G401 (cell line): ENCODE measurements around the gene XDH. TPM values are rescaled to one million over a fixed set of nuclear protein-coding genes. Genes with fewer than 3 reads are reported as not detected.

Experiments
- DNase-seq: peaks from one replicate; pipeline ENCODE4 v3.0.0-alpha.2; 2015; ENCODE audit warnings: low spot score
- in situ Hi-C: cut with HindIII; loops from 2 replicates; pipeline ENCODE4 v1.10.0; 2016; ENCODE audit warnings: low sequenced_read_pairs, mixed read lengths
- total RNA-seq: library from RNA; depleted of rRNA; stranded (reverse); fragments of >200 nt; shearing (Covaris generic); gene quantifications from 2 replicates; pipeline ENCODE4 v1.2.3, GENCODE V29; 2014

Gene XDH
- total RNA-seq, 1 experiment from 2014 or later = not detected

DNA sequence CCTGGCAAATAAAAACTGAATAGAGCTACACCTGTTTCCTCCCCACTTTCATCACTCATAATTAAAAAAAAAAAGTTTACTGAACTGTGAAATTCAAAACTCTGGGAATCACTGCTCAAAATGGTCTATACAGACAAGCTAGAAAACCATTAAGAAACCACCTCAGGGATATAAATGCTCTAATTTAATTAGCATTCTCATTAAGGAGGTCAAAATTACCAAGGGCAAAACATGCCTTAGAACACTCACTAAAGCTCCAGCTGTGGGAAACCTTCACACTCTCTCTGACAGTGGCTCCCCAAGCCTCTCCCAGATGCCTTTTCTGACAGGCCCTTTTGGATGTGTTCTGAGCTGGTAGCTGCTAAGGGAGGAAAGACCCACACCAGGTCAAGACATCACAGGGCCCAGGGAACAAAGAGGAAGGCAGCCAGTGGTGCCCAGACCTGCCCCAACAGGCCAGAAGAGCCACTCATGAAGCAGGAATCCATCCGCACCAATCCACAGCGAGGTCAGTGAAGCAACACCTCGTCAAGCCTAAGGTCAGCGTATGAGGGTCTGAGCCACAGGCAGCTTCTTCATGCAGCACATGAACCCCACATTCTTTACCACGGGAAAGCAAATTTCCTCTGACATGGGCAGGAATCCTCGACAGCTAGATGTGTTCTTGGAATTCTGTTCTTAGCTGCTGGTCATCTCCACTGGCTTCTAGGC is 35.6 kb downstream of the XDH start:
- in situ Hi-C loops = no loop called here
- no peak for DNase-seq

DNA sequence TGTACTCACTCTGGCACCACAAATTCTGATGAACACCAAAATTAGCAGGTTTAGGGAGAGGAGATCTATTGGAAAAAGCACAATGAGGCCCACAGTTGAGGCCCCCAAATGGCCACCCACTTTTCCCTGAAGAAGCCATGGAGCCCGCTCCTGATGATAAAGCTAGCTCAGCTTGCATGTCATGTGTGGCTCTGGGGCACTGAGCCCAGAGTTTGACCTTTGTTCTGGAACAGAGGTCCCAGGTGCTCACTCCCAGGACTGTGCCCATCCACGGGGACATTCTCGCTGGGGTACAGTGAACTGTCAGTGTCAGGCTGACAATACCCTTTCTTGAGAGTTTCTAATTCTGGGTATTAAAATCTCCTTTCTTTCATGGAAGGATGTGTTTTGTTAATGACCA is 36.2 kb downstream of the XDH start:
- in situ Hi-C loops = no loop called here
- no peak for DNase-seq

DNA sequence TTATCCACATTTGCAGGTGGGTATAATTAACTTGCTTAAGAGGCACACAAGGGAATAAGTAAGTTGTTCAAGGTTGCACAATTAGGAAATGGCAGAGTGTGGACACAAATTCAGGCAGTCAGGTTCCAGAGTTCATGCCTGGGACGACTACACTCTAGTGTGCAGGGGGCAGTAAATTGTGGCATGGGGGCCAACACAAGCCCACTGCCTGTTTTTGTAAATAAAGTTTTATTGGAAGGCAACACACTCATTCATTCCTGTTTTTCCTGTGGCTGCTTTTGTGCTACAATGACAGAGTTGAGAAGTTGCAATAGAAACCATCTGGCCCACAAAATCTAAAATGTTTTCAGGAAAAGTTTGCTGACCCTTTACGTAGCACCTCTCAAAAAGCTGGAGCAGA is 41.4 kb downstream of the XDH start:
- in situ Hi-C loops = no loop called here
- no peak for DNase-seq

DNA sequence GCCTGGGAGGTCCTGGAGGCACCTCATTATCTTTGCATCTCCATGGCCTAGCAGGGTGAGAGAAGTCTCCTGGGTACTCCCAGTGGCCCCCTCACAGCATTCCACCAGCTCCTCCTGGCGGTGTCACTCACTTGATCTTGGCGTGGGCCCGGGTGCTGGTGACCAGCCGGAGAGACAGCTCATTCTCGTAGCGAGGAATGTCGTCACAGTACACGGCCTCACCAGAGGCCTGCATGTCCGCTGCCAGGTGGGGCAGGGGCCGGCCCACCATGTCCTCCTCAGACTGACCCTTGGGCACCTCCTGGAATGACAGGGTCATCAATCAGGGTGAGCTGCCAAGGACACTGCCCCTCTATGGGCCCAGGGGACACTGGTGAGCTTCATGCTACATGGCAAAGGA is 42.4 kb downstream of the XDH start:
- in situ Hi-C loops = no loop called here

DNA sequence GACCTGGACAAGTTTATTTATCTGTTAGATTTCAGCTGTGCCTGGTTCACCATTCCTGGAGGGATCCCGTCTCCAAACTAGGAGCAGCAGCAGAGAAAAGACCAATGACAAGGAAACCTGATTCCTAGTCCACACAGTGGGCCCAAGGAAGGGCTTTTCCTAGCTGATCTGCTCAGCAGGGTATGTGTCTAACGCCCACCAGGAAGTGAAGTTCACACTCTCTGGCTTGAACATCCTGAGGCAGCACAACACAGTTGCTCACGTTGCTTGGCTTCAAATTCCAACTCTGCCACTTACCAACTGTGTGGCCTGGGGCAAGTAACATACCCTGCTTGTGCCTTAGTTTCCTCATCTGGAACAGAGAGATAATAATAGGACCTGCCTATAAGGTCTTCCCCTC is 42.9 kb downstream of the XDH start:
- DNase-seq = no peak
- in situ Hi-C loops = no loop called here

More for the DNA sequence above, 42.4 kb downstream of the XDH start:
- DNase-seq = no peak

DNA sequence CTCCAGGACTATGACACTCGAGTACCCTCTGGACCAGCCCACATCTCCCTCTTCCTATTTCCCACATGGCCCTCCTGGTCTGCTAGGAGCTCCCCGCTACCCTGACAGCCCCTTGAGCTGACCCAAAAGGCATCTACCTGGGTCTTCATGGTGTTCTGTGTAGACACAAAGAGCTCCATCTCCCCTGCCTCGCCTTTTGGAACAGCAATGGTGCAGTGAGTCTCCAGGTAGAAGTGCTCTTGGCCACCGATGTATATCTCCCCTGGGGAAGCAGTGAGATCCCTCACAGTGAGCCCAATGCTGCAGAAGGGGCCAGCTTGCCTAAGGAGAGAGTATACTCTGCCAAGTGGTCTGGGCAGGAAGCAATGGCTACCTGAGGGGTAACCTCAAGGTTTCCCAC is 47.8 kb downstream of the XDH start:
- in situ Hi-C loops = no loop called here
- DNase-seq = no peak

DNA sequence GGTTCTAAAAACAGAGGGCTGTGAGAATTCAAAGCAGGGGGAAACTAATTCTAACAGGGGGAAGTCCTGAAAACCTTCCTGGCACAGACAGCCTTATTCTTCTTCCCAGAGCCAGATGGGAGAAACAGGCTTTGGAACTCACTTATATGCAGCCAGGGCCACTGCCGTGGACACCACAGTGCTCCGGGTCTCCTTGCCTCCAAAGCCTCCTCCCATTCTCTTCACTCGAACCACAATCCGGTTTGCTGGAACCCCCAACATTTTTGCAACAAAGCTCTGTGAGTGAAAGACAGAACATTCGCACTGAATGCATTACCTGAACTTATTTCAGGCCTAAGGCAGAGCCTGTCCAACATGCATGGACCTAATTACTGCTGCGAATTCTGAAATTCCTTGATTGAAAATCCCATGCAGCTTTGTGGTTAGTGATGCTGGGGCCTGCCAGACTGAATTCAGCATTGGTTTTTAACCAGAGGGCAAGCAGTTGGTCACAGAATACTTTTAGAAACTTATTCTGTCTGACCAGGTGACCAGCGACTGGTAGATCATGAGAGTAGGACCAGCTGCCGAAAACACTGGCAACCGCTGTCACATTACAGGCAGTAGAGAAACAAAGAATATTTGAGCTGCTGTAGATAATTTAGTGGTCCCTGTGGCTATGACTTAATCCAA is 48.6 kb downstream of the XDH start:
- no peak for DNase-seq
- in situ Hi-C loops = no loop called here

DNA sequence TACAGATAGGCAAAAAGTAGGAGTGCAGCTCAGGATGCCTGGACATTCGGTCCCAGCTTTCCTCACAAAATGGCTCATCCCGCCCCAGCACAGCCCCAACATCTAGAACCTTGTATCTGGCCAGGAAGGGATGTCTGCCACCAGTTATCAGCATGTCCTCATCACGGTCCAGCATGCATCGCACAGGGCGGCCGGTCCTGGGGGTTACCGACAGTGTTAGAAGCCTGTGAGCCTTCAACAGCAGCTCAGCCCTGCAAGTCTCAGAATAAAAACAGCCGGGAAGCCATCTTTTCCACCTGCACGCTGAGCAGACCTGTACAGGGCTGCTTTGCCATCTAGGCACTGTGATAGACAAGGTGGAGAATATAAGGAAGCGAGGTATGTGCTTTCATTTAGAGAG is 49.2 kb downstream of the XDH start:
- DNase-seq = no peak
- in situ Hi-C loops = no loop called here

DNA sequence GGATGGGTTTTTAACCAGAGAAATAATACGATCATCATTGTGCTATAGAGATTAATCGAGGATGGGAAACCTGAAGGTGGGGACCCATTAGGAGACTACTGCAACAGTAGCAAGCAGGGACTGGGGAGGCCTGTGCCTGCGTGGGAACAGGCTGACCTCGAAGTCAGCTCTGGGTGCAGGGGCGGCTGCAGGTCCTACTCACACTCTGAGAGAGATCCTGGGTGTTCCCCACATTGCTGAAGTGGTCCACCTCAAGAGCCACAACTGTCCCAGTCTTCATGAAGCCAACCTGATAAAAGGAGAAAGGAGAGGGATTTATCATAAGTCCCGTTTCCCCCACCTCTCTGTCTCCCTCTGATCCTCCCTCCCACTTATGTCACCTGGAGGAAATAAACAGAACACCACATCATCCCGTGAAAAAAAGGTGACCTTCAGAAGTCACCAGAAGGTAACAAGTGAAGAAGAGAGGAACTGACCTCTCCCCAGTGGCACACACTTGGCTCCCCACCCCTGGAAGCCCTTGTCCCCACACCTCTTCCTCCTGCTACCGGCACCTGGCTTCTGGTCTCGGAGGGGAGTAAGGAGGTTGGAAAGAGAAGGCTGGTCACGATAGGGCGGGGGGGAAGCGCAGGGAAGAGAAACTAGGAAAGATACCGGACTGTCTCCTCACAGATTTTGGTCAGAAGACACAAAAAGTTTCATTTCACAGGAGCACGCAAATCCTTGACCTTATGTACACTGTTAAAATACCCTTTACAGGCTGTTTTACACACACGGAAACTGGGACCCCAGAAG is 50.4 kb downstream of the XDH start:
- DNase-seq = no peak
- in situ Hi-C loops = no loop called here

DNA sequence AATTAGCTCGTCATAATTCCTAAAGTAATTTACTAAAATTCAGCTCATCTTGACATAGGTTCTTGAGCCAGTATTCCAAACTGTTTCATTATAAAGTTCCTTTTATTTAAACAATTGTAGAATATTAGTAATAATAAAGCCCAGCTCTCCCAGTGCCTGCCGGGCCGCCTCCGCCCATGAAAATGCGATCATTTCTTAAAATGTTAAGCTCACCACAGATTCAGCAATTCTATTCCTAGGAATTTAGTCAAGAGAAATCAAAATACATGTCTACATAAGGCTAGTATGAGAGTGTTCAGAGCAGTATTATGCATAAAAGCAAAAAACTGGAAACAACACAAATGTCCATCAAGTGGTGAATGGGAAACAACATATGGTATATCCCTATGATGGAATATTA is 52.0 kb downstream of the XDH start:
- DNase-seq = no peak
- in situ Hi-C loops = no loop called here

DNA sequence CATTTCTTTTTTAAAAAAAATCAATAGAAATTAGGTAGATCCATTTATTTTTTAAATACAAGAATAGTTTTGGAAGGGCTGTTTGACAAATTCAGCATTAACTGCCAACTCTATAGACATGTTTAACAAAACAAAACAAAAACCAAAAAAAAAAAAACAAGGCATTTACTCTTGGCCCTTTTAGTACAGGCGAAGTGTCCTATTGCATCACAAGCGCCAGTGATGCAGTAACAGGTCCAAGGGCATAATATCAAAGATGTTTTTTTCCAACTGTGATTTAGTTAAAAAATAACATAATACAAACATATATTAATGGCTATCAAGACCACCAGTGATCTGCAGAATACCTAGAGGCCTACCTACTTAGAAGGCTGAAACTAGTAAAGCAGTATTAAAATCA is 55.3 kb downstream of the XDH start:
- no peak for DNase-seq
- in situ Hi-C loops = no loop called here

DNA sequence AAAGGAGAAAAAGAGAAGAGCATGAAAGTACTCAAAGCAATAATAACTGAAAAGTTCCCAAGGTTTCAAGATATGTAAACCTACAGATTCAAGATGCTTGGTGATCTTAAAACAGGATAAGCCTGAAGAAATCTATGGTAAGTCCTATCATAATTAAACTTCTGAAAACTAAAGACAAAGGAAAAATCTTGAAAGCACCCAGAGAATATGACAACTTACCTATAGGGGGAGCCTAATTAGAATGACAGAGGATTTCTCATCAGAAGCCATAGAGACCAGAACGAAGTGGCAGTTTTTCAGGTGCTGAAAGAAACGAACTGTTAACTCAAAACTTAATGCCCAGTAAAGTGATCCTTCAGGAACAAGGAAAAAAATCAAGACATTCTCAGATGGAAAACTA is 59.7 kb downstream of the XDH start:
- in situ Hi-C loops = no loop called here
- no peak for DNase-seq

DNA sequence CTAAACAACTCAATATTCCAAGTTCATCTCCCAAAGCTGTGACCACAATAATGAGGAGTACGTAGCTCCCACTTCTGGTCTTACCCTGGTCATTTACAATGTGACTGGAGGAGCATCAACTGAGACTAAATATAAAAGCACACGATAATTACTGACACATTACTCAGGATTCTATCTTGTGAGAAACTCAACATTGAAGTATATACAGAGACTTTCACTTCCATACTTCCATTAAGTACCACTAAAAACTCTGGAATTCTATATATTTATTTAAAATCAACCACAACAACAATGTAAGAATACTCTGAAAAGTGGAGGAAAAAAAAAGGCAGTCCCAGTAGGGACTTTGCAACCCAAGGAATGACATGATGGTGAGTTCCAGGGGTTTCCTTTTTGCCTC is 61.4 kb downstream of the XDH start:
- in situ Hi-C loops = no loop called here

DNA sequence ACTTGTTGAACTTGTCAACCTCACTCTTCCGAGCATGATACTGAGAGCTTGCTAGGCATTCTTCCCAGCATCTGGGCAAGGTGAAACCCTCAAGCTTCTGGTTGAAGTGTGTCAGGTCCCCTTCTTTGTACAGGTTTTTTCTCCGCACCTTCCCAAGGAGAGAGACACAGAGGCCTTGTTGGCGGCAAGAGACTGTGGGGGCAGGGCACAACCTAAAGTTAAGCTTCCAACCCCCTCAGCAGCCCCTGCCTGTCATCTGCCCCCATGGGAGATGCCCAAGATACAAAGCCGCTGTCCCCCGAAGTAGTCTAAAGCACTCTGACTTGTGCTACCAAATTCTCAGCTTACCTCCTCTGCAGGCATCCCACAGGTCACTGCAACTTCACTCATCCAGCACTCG is 64.9 kb downstream of the XDH start:
- in situ Hi-C loops = no loop called here
- no peak for DNase-seq

More for the DNA sequence above, 61.4 kb downstream of the XDH start:
- DNase-seq = no peak

DNA sequence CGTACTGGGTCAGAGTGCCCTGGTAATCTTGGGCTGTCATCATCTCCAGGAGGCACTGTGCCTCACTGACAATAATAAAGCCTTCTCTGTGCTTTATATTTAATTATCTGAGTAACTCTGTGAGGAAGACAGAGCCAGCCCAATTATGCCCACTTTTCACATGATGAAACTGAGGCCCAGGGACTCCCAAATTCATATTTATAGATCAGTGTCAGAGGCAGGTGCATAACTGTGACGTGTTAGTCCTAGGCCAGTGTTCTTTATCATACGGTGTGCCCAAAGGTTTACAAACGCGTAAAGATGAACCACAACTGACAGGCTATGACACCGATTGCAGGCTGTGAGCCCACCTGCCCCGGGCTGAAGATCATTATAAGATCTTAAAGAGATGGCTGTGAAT is 65.4 kb downstream of the XDH start:
- DNase-seq = no peak
- in situ Hi-C loops = no loop called here

DNA sequence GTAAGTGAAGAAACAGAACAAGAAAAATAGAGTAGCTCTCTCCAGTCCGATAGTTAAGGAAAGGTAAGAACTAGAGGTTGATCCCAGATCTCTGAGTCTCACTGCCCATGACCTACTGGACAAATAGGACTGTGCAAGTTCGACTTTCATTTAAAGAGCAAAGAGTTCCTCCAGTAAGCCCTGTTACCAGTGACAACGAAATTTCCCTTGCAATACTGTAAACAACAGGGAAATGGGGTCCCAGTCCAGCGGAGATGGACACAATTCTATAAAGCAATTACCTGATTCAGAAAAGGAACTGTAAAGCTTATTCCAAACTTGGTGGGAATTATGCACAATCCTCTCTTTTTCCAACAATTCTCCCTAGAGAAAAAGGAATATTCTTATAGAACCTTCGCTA is 65.9 kb downstream of the XDH start:
- DNase-seq = no peak

DNA sequence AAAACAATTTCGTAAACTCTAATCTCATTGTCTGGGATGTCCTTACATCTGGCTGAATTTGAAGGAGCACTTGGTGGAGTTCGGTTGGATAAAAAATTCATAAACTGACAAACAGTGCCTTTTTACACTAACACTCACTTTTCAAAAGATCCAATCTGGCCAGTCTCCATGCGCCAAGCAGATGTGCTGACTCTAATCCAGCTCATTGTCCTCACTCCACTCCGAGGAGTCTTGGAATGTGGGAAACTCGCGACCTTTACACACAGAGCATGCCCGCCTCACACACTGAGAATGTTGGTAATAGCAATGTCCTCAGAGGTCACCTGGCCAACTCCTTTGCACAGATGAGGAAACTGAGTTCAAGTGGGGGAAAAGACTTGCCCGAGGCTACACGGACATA is 66.8 kb downstream of the XDH start:
- in situ Hi-C loops = no loop called here
- no peak for DNase-seq

More for the DNA sequence above, 65.9 kb downstream of the XDH start:
- in situ Hi-C loops = no loop called here

DNA sequence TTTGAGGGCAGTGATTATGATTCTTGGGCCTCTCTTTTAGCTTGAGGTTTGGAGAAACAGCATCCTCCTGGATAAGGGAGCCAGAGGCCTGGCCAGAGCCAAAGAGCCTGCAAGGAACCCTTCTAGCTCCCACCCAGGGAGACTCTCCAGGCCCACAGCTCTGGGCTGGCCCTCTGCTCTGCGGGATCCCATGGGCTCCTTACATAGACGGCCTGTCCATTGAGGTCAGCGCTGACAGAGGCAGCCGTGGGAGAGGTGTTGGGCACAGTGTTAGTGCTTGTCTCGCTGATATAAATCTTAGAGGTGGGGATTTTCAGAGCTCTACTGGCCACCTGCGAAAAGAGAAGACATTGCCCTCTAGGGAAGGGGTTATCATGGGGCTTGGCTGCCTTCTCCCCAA is 67.2 kb downstream of the XDH start:
- DNase-seq = no peak
- in situ Hi-C loops = no loop called here

DNA sequence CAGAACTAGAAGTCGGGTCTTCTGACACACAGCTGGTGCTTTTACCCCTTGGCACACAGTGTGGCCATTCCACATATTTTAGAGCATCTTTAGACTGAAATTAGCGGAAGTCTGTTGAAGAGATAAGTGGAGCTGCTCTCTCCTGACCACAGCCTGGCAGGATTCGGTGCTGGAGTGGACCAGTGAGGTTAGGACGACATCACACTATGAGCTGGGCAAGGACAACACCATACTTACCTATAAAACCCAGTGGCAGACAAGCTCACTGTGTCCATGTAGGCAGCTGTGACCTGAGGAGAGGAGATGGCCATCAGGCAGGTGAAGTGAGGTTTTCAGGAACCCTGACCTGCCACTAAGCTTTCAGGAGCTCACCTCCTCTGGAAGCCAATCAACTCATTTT is 70.1 kb downstream of the XDH start:
- no peak for DNase-seq
- in situ Hi-C loops = no loop called here

DNA sequence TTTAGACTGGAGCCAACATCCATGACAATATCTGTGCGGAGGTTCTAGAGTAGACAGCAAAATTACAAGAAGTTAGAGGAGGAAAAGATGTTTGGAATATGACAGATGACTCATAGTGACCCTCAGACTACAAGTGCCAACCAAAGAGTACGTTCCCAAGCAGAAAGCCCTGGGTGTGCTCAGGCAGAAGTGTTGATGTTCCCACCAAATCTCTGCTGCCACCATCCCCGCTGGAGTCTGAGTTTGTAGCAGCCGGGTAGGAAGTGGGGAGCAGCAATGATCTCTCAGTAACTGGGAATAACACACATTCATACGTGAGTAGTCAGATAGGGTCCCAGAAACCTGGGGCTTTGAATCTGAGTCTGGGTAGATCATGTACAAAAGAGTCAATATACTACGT is 73.2 kb downstream of the XDH start:
- in situ Hi-C loops = no loop called here
- DNase-seq = no peak
